ENCODE measurements around the gene OAF.

Gene OAF

DNA sequence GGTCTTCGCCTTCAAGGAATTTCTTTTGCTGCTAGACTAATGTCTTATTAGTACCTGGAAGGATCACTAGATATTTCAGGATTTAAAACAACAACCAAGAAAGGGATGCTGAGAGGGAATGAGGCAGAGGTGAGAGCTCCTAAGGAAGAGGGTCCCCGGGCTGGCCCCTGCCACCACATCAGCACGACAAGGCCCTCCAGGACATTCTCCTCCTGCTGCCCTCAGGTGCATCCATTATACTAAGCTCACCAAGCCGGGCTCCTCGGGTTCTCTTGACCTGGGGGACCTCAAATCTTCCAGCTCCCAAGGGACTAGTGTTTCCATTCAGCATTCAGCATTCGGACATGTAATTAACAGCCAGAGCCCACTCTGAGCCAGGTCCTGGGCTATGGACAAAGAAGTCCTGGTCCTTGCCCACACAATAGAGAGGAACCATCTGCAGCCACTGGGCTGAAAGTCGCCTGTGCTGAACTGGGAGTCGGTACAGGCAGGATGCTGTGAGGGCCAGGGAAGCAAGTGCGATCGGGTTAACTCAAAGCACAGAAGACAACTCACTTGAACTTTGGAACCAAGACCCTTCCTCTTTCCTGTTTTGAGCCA, 29.4 kb upstream of the OAF start:
- H2AK5ac ChIP-seq (ENCODE audit: low read depth, low read length), result peak overlapping the region; percentile 28
- peak overlapping the region; percentile 3 for H2AFZ ChIP-seq (ENCODE audit: low read length)
- no peak overlapping the region for H4K91ac ChIP-seq (ENCODE audit: low read depth, low read length, poor library complexity)
- H2BK5ac ChIP-seq (ENCODE audit: low read length), result no peak overlapping the region
- H3K27ac ChIP-seq (replicated peaks; ENCODE audit: low read length), result no peak overlapping the region
- no peak overlapping the region for H3K23ac ChIP-seq (ENCODE audit: low read depth, low read length, poor library complexity)
- H3K18ac ChIP-seq (ENCODE audit: low read length), result peak overlapping the region; percentile 61
- H2BK15ac ChIP-seq (ENCODE audit: low read length), result peak overlapping the region; percentile 29
- H3K9me3 ChIP-seq (replicated peaks in 1 of 2; ENCODE audit: control insufficient read depth in 2 of 2, insufficient read depth in 1 of 2, low read depth in 1 of 2, low read length in 2 of 2), result no peaks in the 10 kb centered on the region
- H3K79me1 ChIP-seq (ENCODE audit: low read depth, low read length), result no peaks in the 10 kb centered on the region
- H3K4me1 ChIP-seq (ENCODE audit: control insufficient read depth in 2 of 2, insufficient read depth in 1 of 2, low read depth in 1 of 2, low read length in 2 of 2), result peaks cover 47 to 49% of the 10 kb centered on the region in 2 donors
- no peak overlapping the region for H2BK120ac ChIP-seq (ENCODE audit: low read depth, low read length)
- H2BK12ac ChIP-seq (ENCODE audit: low read length), result no peak overlapping the region
- no peak overlapping the region for H3K9ac ChIP-seq (ENCODE audit: low read depth, low read length, poor library complexity)
- H3K4ac ChIP-seq (ENCODE audit: low read length), result no peak overlapping the region
- no peaks in the 10 kb centered on the region for H3K36me3 ChIP-seq (replicated peaks in 1 of 2; ENCODE audit: control insufficient read depth in 2 of 2, insufficient read depth in 2 of 2, low read length in 2 of 2)
- H3K4me3 ChIP-seq (ENCODE audit: low read length in 2 of 2), result no peak overlapping the region
- H3K27me3 ChIP-seq (ENCODE audit: control insufficient read depth in 3 of 3, insufficient read depth in 3 of 3, low read depth in 1 of 3, low read length in 3 of 3), result no peaks in the 10 kb centered on the region
- no CpG with 5 or more reads among the region's 10 CpGs for WGBS, 2 donors (ENCODE audit: extremely low coverage in 2 of 2, insufficient read length in 2 of 2, insufficient replicate concordance in 1 of 2)
- no peak for DNase-seq (ENCODE audit: low spot score)
- H3K14ac ChIP-seq (ENCODE audit: low read length), result no peak overlapping the region
- H4K8ac ChIP-seq (ENCODE audit: low read depth, low read length), result no peak overlapping the region
- no peak overlapping the region for H3K4me2 ChIP-seq (ENCODE audit: insufficient read depth, low read length, poor library complexity, severe bottlenecking)

DNA sequence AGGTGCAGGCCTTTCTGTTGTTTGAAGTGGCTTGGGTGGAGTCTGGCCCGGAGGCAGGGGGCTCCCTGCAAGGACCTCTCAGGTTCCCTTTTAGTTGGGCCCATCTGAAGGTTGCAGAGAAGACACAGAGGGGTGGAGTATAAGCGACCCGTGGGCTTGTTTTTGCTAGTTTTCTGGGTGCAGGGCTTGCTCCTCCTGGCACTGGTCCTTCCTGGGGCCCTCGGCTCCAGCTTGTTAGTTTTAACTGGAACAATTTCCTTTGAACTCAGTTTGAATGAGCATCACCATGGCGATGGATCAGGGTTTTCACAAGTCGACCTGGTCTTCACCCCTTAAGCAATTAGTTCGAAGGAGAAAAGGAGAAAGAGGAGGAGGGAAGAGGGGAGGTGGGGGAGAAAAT, 28.5 kb upstream of the OAF start:
- peak overlapping the region; percentile 47 for H2AFZ ChIP-seq (ENCODE audit: low read length)
- no peaks in the 10 kb centered on the region for H3K9me3 ChIP-seq (replicated peaks in 1 of 2; ENCODE audit: control insufficient read depth in 2 of 2, insufficient read depth in 1 of 2, low read depth in 1 of 2, low read length in 2 of 2)
- no peak overlapping the region for H2BK120ac ChIP-seq (ENCODE audit: low read depth, low read length)
- H4K8ac ChIP-seq (ENCODE audit: low read depth, low read length), result no peak overlapping the region
- no peak overlapping the region for H3K23ac ChIP-seq (ENCODE audit: low read depth, low read length, poor library complexity)
- peak overlapping the region; percentile 44 for H2AK5ac ChIP-seq (ENCODE audit: low read depth, low read length)
- H3K27me3 ChIP-seq (ENCODE audit: control insufficient read depth in 3 of 3, insufficient read depth in 3 of 3, low read depth in 1 of 3, low read length in 3 of 3), result no peaks in the 10 kb centered on the region
- H3K14ac ChIP-seq (ENCODE audit: low read length), result no peak overlapping the region
- no peak overlapping the region for H2BK12ac ChIP-seq (ENCODE audit: low read length)
- H3K4ac ChIP-seq (ENCODE audit: low read length), result no peak overlapping the region
- H3K79me1 ChIP-seq (ENCODE audit: low read depth, low read length), result no peaks in the 10 kb centered on the region
- no peak for DNase-seq (ENCODE audit: low spot score)
- peaks cover 53 to 57% of the 10 kb centered on the region in 2 donors for H3K4me1 ChIP-seq (ENCODE audit: control insufficient read depth in 2 of 2, insufficient read depth in 1 of 2, low read depth in 1 of 2, low read length in 2 of 2)
- H3K4me3 ChIP-seq (ENCODE audit: low read length in 2 of 2), result no peak overlapping the region
- H3K27ac ChIP-seq (replicated peaks; ENCODE audit: low read length), result no peak overlapping the region
- H2BK5ac ChIP-seq (ENCODE audit: low read length), result no peak overlapping the region
- H3K9ac ChIP-seq (ENCODE audit: low read depth, low read length, poor library complexity), result no peak overlapping the region
- no peak overlapping the region for H4K91ac ChIP-seq (ENCODE audit: low read depth, low read length, poor library complexity)
- H3K18ac ChIP-seq (ENCODE audit: low read length), result peak overlapping the region; percentile 7
- H3K36me3 ChIP-seq (replicated peaks in 1 of 2; ENCODE audit: control insufficient read depth in 2 of 2, insufficient read depth in 2 of 2, low read length in 2 of 2), result no peaks in the 10 kb centered on the region
- no peak overlapping the region for H2BK15ac ChIP-seq (ENCODE audit: low read length)
- H3K4me2 ChIP-seq (ENCODE audit: insufficient read depth, low read length, poor library complexity, severe bottlenecking), result no peak overlapping the region
- WGBS, 2 donors (ENCODE audit: extremely low coverage in 2 of 2, insufficient read length in 2 of 2, insufficient replicate concordance in 1 of 2), result no CpG with 5 or more reads among the region's 7 CpGs

GRCh38 chr11:120182790-120183491, 27.9 kb upstream of the OAF start:
- Histone ChIP-seq H2AK5ac (ENCODE audit: low read depth, low read length) (peak overlapping the region; percentile 81), H3K4me1 (ENCODE audit: control insufficient read depth in 2 of 2, insufficient read depth in 1 of 2, low read depth in 1 of 2, low read length in 2 of 2) (peaks cover 58 to 63% of the 10 kb centered on the region in 2 donors)
- WGBS, 2 donors (ENCODE audit: extremely low coverage in 2 of 2, insufficient read length in 2 of 2, insufficient replicate concordance in 1 of 2), result no CpG with 5 or more reads among the region's 5 CpGs

GRCh38 chr11:120183701-120184141, 27.1 kb upstream of the OAF start:
- no peak overlapping the region for H3K14ac ChIP-seq (ENCODE audit: low read length)
- no peak overlapping the region for H2BK12ac ChIP-seq (ENCODE audit: low read length)
- no peak overlapping the region for H2BK5ac ChIP-seq (ENCODE audit: low read length)
- no peak overlapping the region for H2BK15ac ChIP-seq (ENCODE audit: low read length)
- no peaks in the 10 kb centered on the region for H3K36me3 ChIP-seq (replicated peaks in 1 of 2; ENCODE audit: control insufficient read depth in 2 of 2, insufficient read depth in 2 of 2, low read length in 2 of 2)
- H3K79me1 ChIP-seq (ENCODE audit: low read depth, low read length), result no peaks in the 10 kb centered on the region
- H2AFZ ChIP-seq (ENCODE audit: low read length), result no peak overlapping the region
- no peak overlapping the region for H3K4me2 ChIP-seq (ENCODE audit: insufficient read depth, low read length, poor library complexity, severe bottlenecking)
- peaks cover 60 to 64% of the 10 kb centered on the region in 2 donors for H3K4me1 ChIP-seq (ENCODE audit: control insufficient read depth in 2 of 2, insufficient read depth in 1 of 2, low read depth in 1 of 2, low read length in 2 of 2)
- no peak overlapping the region for H4K8ac ChIP-seq (ENCODE audit: low read depth, low read length)
- H2AK5ac ChIP-seq (ENCODE audit: low read depth, low read length), result peak overlapping the region; percentile 81
- no peak overlapping the region for H3K27ac ChIP-seq (replicated peaks; ENCODE audit: low read length)
- WGBS, 2 donors (ENCODE audit: extremely low coverage in 2 of 2, insufficient read length in 2 of 2, insufficient replicate concordance in 1 of 2), result no CpG with 5 or more reads among the region's 7 CpGs
- no peaks in the 10 kb centered on the region for H3K27me3 ChIP-seq (ENCODE audit: control insufficient read depth in 3 of 3, insufficient read depth in 3 of 3, low read depth in 1 of 3, low read length in 3 of 3)
- no peak overlapping the region for H2BK120ac ChIP-seq (ENCODE audit: low read depth, low read length)
- no peak overlapping the region for H3K18ac ChIP-seq (ENCODE audit: low read length)
- no peak overlapping the region for H3K23ac ChIP-seq (ENCODE audit: low read depth, low read length, poor library complexity)
- H3K4me3 ChIP-seq (ENCODE audit: low read length in 2 of 2), result no peak overlapping the region
- no peak for DNase-seq (ENCODE audit: low spot score)
- H3K9ac ChIP-seq (ENCODE audit: low read depth, low read length, poor library complexity), result no peak overlapping the region
- no peak overlapping the region for H3K4ac ChIP-seq (ENCODE audit: low read length)
- H3K9me3 ChIP-seq (replicated peaks in 1 of 2; ENCODE audit: control insufficient read depth in 2 of 2, insufficient read depth in 1 of 2, low read depth in 1 of 2, low read length in 2 of 2), result no peaks in the 10 kb centered on the region
- H4K91ac ChIP-seq (ENCODE audit: low read depth, low read length, poor library complexity), result no peak overlapping the region

More at GRCh38 chr11:120182790-120183491, 27.9 kb upstream of the OAF start:
- Histone ChIP-seq H2BK120ac (ENCODE audit: low read depth, low read length) (no peak overlapping the region), H3K36me3 (replicated peaks in 1 of 2; ENCODE audit: control insufficient read depth in 2 of 2, insufficient read depth in 2 of 2, low read length in 2 of 2) (no peaks in the 10 kb centered on the region), H3K18ac (ENCODE audit: low read length) (peak overlapping the region; percentile 77), H3K4ac (ENCODE audit: low read length) (no peak overlapping the region), H3K79me1 (ENCODE audit: low read depth, low read length) (no peaks in the 10 kb centered on the region), H4K8ac (ENCODE audit: low read depth, low read length) (no peak overlapping the region), H2BK5ac (ENCODE audit: low read length) (peak overlapping the region; percentile 60), H3K27me3 (ENCODE audit: control insufficient read depth in 3 of 3, insufficient read depth in 3 of 3, low read depth in 1 of 3, low read length in 3 of 3) (no peaks in the 10 kb centered on the region), H4K91ac (ENCODE audit: low read depth, low read length, poor library complexity) (no peak overlapping the region), H2BK12ac (ENCODE audit: low read length) (peak overlapping the region; percentile 80), H2BK15ac (ENCODE audit: low read length) (peak overlapping the region; percentile 40), H3K4me2 (ENCODE audit: insufficient read depth, low read length, poor library complexity, severe bottlenecking) (no peak overlapping the region), H3K9me3 (replicated peaks in 1 of 2; ENCODE audit: control insufficient read depth in 2 of 2, insufficient read depth in 1 of 2, low read depth in 1 of 2, low read length in 2 of 2) (no peaks in the 10 kb centered on the region), H3K9ac (ENCODE audit: low read depth, low read length, poor library complexity) (no peak overlapping the region), H3K14ac (ENCODE audit: low read length) (peak overlapping the region; percentile 58), H3K23ac (ENCODE audit: low read depth, low read length, poor library complexity) (no peak overlapping the region), H3K4me3 (ENCODE audit: low read length in 2 of 2) (no peak overlapping the region), H3K27ac (replicated peaks; ENCODE audit: low read length) (no peak overlapping the region), H2AFZ (ENCODE audit: low read length) (peak overlapping the region; percentile 47)
- no peak for DNase-seq (ENCODE audit: low spot score)
